SK-N-SH treated with all-trans-retinoic acid at 6 μM for 48 hours (cell line): Measurements from ENCODE around the gene MAML3.

Experiments
- ATAC-seq: fragments of 200-7000 bp; cut with Tn5 transposase; 3 replicates; pipeline ENCODE4 v1.9.1; 2020; ENCODE audit warnings: mild to moderate bottlenecking, moderate library complexity
- ARNTL ChIP-seq: fragments of 450-650 bp; formaldehyde crosslinking; IDR thresholded peaks from 2 replicates; pipeline ENCODE4 v1.5.0; 2020; ENCODE audit warnings: low read depth, mild to moderate bottlenecking, moderate library complexity, borderline replicate concordance
- BACH2 ChIP-seq: fragments of 250-450 bp; sonication (Bioruptor Pico); IDR thresholded peaks from 2 replicates; pipeline ENCODE4 v1.9.0; 2021; ENCODE audit warnings: mild to moderate bottlenecking, borderline replicate concordance
- CSDC2 ChIP-seq: fragments of 250-450 bp; sonication (Bioruptor Pico); IDR thresholded peaks from 2 replicates; pipeline ENCODE4 v1.5.0; 2020; ENCODE audit warnings: mild to moderate bottlenecking, moderate library complexity
- ESRRG ChIP-seq: fragments of 250-450 bp; sonication (Bioruptor Pico); IDR thresholded peaks from 2 replicates; pipeline ENCODE4 v1.6.1; 2021; ENCODE audit warnings: mild to moderate bottlenecking
- GLIS3 ChIP-seq: fragments of 250-450 bp; sonication (Bioruptor Pico); IDR thresholded peaks from 2 replicates; pipeline ENCODE4 v1.5.0; 2020; ENCODE audit warnings: mild to moderate bottlenecking, moderate library complexity
- ISL1 ChIP-seq: fragments of 250-450 bp; sonication (Bioruptor Pico); IDR thresholded peaks from 2 replicates; pipeline ENCODE4 v2.1.2; 2022; ENCODE audit warnings: mild to moderate bottlenecking, moderate library complexity
- OSR1 ChIP-seq: fragments of 250-450 bp; sonication (Bioruptor Pico); IDR thresholded peaks from 2 replicates; pipeline ENCODE4 v1.8.0; 2022; ENCODE audit warnings: moderate library complexity, mild to moderate bottlenecking, inconsistent platforms
- PPARA ChIP-seq: fragments of 250-450 bp; sonication (Bioruptor Pico); IDR thresholded peaks from 2 replicates; pipeline ENCODE4 v1.5.0; 2020; ENCODE audit warnings: mild to moderate bottlenecking, borderline replicate concordance
- RARB ChIP-seq: fragments of 250-450 bp; sonication (Bioruptor Pico); IDR thresholded peaks from 2 replicates; pipeline ENCODE4 v1.8.0; 2021; ENCODE audit warnings: mild to moderate bottlenecking, moderate library complexity
- SNAI2 ChIP-seq: fragments of 250-450 bp; sonication (Bioruptor Pico); IDR thresholded peaks from 2 replicates; pipeline ENCODE4 v1.5.0; 2020; ENCODE audit warnings: mild to moderate bottlenecking, moderate library complexity
- TCF4 ChIP-seq: fragments of 250-450 bp; sonication (Bioruptor Pico); IDR thresholded peaks from 2 replicates; pipeline ENCODE4 v1.8.0; 2021; ENCODE audit warnings: mild to moderate bottlenecking, moderate library complexity, borderline replicate concordance
- TOX ChIP-seq: fragments of 250-450 bp; sonication (Bioruptor Pico); IDR thresholded peaks from 2 replicates; pipeline ENCODE4 v1.8.0; 2021; ENCODE audit warnings: mild to moderate bottlenecking, moderate library complexity, borderline replicate concordance
- ZC3H10 ChIP-seq: fragments of 250-450 bp; sonication (Bioruptor Pico); IDR thresholded peaks from 2 replicates; pipeline ENCODE4 v1.5.1; 2021; ENCODE audit warnings: mild to moderate bottlenecking, moderate library complexity
- ZFP3 ChIP-seq: fragments of 250-450 bp; sonication (Bioruptor Pico); IDR thresholded peaks from 2 replicates; pipeline ENCODE4 v1.5.0; 2020; ENCODE audit warnings: mild to moderate bottlenecking, moderate library complexity
- ZFP30 ChIP-seq: fragments of 450-650 bp; formaldehyde crosslinking; IDR thresholded peaks from 2 replicates; pipeline ENCODE4 v1.5.0; 2022; ENCODE audit warnings: mild to moderate bottlenecking, moderate library complexity
- ZNF565 ChIP-seq: fragments of 450-650 bp; formaldehyde crosslinking; conservative IDR thresholded peaks from 2 replicates; pipeline ENCODE4 v1.5.0; 2020; ENCODE audit warnings: low read depth, mild to moderate bottlenecking, moderate library complexity
- ZNF70 ChIP-seq: fragments of 450-650 bp; formaldehyde crosslinking; IDR thresholded peaks from 2 replicates; pipeline ENCODE4 v1.5.0; 2020; ENCODE audit warnings: mild to moderate bottlenecking, moderate library complexity
- ZNF8 ChIP-seq: fragments of 450-650 bp; formaldehyde crosslinking; IDR thresholded peaks from 2 replicates; pipeline ENCODE4 v1.5.0; 2020; ENCODE audit warnings: mild to moderate bottlenecking, moderate library complexity
- TF ChIP-seq, protein P1 (sequence below): fragments of 250-450 bp; sonication (Bioruptor Pico); IDR thresholded peaks from 2 replicates; pipeline ENCODE4 v1.5.1; 2020; ENCODE audit warnings: low read depth, mild to moderate bottlenecking, moderate library complexity
- TF ChIP-seq, protein P2 (sequence below): fragments of 250-450 bp; sonication (Bioruptor Pico); IDR thresholded peaks from 2 replicates; pipeline ENCODE4 v1.8.0; 2021; ENCODE audit warnings: low read depth, mild to moderate bottlenecking, moderate library complexity, borderline replicate concordance
- TF ChIP-seq, protein P3 (sequence below): fragments of 250-450 bp; sonication (Bioruptor Pico); IDR thresholded peaks from 2 replicates; pipeline ENCODE4 v1.8.0; 2020; ENCODE audit warnings: mild to moderate bottlenecking, moderate library complexity, borderline replicate concordance

The MAML3 gene

DNA sequence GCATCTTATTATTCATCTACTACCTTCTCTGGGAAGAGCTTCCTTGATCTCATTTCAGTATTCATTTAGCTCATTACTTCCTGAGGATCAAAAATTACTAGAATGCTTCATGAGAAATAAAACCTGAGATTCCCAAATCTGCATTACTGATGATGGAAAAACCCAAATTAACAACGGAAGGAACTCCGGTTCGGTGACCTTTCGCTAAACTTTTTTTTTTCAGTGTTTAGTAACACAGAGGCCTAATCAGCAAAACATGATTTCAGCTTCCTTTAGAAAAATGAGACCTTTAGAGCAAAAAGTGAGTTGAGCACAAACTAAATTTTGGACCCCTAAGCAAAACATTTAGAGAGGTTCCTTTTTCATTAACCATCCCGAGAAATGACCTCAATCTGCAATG lies 229.2 kb downstream of the MAML3 start:
- TF ChIP-seq GLIS3 (CRISPR knock-in tag) (no peak), ZNF70 (no peak)
- ATAC-seq = no peak

DNA sequence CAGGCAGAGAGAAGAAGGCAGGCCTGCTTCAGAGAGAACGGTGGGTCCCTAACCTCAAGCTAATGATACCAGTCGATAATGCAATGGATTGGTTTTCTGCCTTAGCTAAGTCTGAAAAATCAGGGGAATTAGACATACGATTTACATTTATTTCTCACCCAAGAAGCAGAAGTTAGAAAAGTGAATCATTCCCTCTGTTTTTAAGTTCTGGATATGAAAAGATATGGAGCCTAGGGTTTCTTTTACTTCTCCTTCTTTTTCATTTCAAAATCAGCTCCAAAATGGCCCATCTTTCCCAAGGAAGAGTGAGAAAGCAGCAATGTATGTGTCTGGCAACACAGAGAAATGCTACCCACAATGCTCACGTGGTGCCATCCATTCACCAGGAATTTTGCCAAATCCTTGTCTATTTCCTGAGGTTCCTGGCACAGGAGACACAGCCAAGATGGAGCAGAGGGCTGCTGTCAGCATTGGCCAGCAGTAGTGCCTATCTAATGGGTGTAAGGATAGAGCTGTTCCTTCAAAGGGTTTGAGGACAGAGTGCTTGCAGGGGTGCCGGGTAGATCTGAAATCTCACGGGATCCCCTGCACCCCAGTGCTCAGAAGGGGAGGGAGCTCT lies 231.5 kb downstream of the MAML3 start:
- TF ChIP-seq SNAI2 (no peak), ZNF565 (no peak), ESRRG (CRISPR knock-in tag) (no peak)
- TF ChIP-seq, protein P1, sequence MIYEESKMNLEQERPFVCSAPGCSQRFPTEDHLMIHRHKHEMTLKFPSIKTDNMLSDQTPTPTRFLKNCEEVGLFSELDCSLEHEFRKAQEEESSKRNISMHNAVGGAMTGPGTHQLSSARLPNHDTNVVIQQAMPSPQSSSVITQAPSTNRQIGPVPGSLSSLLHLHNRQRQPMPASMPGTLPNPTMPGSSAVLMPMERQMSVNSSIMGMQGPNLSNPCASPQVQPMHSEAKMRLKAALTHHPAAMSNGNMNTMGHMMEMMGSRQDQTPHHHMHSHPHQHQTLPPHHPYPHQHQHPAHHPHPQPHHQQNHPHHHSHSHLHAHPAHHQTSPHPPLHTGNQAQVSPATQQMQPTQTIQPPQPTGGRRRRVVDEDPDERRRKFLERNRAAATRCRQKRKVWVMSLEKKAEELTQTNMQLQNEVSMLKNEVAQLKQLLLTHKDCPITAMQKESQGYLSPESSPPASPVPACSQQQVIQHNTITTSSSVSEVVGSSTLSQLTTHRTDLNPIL = no peak

DNA sequence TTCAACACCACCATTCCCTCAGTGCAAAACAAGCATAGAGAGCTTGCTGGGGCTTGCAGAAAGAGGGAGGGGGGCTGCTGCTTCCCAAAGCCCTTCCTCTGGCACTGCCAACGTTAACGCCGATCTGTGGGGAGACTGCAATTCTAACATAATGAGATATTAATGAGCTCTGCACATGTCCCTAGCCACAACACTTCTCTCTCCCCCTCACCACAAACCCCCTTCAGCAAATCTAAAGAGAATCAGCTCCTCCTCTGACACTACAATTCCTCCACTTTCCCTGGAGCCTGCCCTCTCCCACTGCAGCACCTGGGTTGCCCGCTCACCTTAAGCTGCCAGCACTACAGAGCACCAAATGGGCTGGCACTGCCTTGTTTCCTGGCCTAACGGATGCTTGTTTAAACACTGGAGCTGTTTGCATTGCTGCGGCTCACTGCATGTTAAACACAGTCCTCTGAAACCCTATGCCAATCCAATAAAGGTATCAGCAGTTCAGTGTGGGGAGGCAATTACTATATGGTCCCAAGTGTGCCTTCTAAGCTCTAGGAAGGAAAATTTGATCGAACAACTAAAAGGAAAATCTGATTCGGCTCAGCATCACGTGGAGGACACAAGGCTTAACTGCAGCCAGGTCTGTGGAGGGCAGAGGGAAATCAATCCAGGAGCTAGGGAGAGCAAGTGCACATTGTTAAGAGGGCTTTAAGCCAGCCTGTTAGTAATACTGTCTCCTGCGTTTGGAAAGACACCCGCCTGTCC lies 232.4 kb downstream of the MAML3 start:
- ATAC-seq = no peak
- no peak for TF ChIP-seq ZFP30 (CRISPR knock-in tag)
- TF ChIP-seq TCF4 (CRISPR knock-in tag) = no peak
- no peak for TF ChIP-seq CSDC2 (CRISPR knock-in tag)
- TF ChIP-seq ISL1 (CRISPR knock-in tag) = no peak
- no peak for TF ChIP-seq ZNF70
- TF ChIP-seq, protein P2, sequence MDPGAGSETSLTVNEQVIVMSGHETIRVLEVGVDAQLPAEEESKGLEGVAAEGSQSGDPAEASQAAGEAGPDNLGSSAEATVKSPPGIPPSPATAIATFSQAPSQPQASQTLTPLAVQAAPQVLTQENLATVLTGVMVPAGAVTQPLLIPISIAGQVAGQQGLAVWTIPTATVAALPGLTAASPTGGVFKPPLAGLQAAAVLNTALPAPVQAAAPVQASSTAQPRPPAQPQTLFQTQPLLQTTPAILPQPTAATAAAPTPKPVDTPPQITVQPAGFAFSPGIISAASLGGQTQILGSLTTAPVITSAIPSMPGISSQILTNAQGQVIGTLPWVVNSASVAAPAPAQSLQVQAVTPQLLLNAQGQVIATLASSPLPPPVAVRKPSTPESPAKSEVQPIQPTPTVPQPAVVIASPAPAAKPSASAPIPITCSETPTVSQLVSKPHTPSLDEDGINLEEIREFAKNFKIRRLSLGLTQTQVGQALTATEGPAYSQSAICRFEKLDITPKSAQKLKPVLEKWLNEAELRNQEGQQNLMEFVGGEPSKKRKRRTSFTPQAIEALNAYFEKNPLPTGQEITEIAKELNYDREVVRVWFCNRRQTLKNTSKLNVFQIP (CRISPR knock-in tag) = no peak
- no peak for TF ChIP-seq OSR1 (CRISPR knock-in tag)
- TF ChIP-seq PPARA (CRISPR knock-in tag) = no peak
- no peak for TF ChIP-seq ZNF565

More for the DNA sequence above, 231.5 kb downstream of the MAML3 start:
- ATAC-seq = peak; percentile 77

DNA sequence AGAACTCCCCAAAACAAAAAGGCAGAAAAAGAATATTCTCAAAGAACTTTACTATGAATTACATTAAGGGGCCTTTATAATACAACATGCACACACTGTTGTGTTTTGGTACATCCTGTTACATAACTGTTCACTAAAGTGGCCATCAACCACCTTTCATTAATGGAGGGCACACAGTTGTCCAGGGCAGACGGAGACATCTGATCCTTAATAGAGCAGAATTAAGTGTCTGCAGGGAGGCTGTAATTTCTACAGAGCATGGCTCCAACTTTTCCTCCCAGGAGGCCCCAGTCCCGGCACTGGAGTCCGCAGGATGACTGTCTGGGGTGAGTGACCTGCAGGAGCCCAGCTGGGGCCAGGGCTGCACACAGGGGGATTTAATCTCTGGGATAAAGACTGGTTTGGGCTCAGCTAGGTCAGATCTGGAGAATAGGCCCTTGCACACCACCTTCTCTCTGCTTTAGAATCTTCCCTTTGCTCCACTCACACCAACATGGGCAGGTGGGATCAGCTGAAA lies 233.4 kb downstream of the MAML3 start:
- TF ChIP-seq PPARA (CRISPR knock-in tag) = no peak
- TF ChIP-seq, protein P1 = no peak
- TF ChIP-seq TOX (CRISPR knock-in tag) = no peak
- TF ChIP-seq ESRRG (CRISPR knock-in tag) = no peak
- ATAC-seq = no peak

DNA sequence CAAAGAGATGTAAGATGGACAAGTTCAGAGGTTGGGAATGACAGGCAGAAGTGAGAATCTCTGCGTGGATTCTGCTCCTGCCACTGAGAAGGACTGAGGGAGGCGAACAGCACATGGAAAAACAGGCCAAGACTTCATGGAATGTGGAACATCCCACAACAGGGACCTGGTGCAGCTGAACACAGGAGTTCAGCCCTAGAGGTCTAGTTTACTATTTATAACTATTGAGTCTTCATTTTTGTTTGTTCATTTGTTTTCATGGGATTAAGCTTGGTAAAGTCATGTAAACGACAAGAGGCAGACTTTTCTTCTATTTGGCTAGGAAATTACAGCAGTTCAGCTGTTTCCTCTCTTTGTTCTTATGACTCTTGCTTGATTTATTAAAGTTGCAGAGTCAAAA lies 234.5 kb downstream of the MAML3 start:
- no peak for TF ChIP-seq ZNF565
- no peak for TF ChIP-seq ZNF70
- TF ChIP-seq ARNTL = no peak
- peak; percentile 88 for ATAC-seq

DNA sequence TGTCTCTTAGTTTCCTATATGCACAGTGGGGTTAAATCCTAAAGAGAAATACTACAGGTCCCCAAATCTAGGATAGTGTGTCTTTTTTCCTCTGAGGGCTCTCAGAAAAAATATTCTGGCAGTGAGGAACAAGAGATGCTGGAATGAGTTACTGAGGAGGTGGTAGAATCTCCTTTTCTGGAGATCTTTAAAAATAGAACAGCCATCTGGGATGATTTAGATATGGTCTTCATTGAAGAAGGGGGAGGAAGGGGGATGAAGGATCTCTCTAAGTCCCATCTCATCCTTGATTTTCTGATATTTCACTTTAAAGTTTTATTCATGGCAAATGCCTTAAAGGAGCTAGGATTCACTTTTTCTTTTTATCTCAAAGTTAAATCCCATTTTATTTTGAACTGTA lies 235.0 kb downstream of the MAML3 start:
- peak; percentile 52 for ATAC-seq
- TF ChIP-seq ZNF8 (CRISPR knock-in tag) (no peak), ZFP3 (CRISPR knock-in tag) (no peak), GLIS3 (CRISPR knock-in tag) (no peak), SNAI2 (no peak), CSDC2 (CRISPR knock-in tag) (no peak), PPARA (CRISPR knock-in tag) (no peak), ZNF565 (no peak), TCF4 (CRISPR knock-in tag) (no peak), ZC3H10 (CRISPR knock-in tag) (no peak), ISL1 (CRISPR knock-in tag) (no peak), ESRRG (CRISPR knock-in tag) (no peak), ZNF70 (no peak), RARB (CRISPR knock-in tag) (no peak), BACH2 (CRISPR knock-in tag) (no peak)
- TF ChIP-seq, protein P3, sequence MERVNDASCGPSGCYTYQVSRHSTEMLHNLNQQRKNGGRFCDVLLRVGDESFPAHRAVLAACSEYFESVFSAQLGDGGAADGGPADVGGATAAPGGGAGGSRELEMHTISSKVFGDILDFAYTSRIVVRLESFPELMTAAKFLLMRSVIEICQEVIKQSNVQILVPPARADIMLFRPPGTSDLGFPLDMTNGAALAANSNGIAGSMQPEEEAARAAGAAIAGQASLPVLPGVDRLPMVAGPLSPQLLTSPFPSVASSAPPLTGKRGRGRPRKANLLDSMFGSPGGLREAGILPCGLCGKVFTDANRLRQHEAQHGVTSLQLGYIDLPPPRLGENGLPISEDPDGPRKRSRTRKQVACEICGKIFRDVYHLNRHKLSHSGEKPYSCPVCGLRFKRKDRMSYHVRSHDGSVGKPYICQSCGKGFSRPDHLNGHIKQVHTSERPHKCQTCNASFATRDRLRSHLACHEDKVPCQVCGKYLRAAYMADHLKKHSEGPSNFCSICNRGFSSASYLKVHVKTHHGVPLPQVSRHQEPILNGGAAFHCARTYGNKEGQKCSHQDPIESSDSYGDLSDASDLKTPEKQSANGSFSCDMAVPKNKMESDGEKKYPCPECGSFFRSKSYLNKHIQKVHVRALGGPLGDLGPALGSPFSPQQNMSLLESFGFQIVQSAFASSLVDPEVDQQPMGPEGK = no peak
- TF ChIP-seq, protein P1 = no peak
- TF ChIP-seq, protein P2 (CRISPR knock-in tag) = no peak
